Mucosa of gallbladder (tissue), 1 donor: ENCODE data around the gene CACNB1. TPM values are rescaled to one million over a fixed set of nuclear protein-coding genes. Genes with fewer than 3 reads are reported as not detected.

Source experiments
- DNase-seq: peaks from one replicate; pipeline ENCODE4 v3.0.0-alpha.2; 2020; ENCODE audit warnings: low spot score
- total RNA-seq: library from RNA; stranded (reverse); gene quantifications from one replicate; pipeline ENCODE4 v1.2.1, GENCODE V29; 2021
- donor health status: DM: no; HTN: no; CAD: no.

The CACNB1 gene
- total RNA-seq, 1 donor from 2014 or later: 6.4 TPM

GRCh38 chr17:39225959-39226683 is 28.7 kb upstream of the CACNB1 start:
- no peak for DNase-seq

- no peak for DNase-seq
Observed at GRCh38 chr17:39225308-39225958, 28.0 kb upstream of the CACNB1 start, which contains the start of gene STAC2. TSS of gene STAC2 (minus strand) at chr17:39225945. CDS start at chr17:39225502, 443 bp downstream.

- no peak for DNase-seq
Observed at GRCh38 chr17:39224778-39225307, 27.4 kb upstream of the CACNB1 start.

- DNase-seq: no peak
Observed at GRCh38 chr17:39223907-39224777, 26.7 kb upstream of the CACNB1 start.

GRCh38 chr17:39222866-39223834 is 25.7 kb upstream of the CACNB1 start:
- no peak for DNase-seq

- DNase-seq: no peak
Observed at GRCh38 chr17:39222151-39222550, 24.7 kb upstream of the CACNB1 start.

- DNase-seq: no peak
Observed at GRCh38 chr17:39221572-39221971, 24.1 kb upstream of the CACNB1 start.

- no peak for DNase-seq
Observed at GRCh38 chr17:39219647-39220154, 22.2 kb upstream of the CACNB1 start.

GRCh38 chr17:39218906-39219305 is 21.4 kb upstream of the CACNB1 start:
- DNase-seq: no peak

- no peak for DNase-seq
Observed at GRCh38 chr17:39217734-39218369, 20.4 kb upstream of the CACNB1 start.

GRCh38 chr17:39213852-39214251 is 16.4 kb upstream of the CACNB1 start:
- DNase-seq: no peak

- no peak for DNase-seq
Observed at GRCh38 chr17:39212841-39213480, 15.5 kb upstream of the CACNB1 start.

GRCh38 chr17:39212195-39212810 is 14.8 kb upstream of the CACNB1 start:
- DNase-seq: no peak

GRCh38 chr17:39210093-39210434 is 12.6 kb upstream of the CACNB1 start:
- DNase-seq: no peak

GRCh38 chr17:39209317-39210092 is 12.0 kb upstream of the CACNB1 start:
- peak; percentile 59 for DNase-seq

GRCh38 chr17:39208893-39209292 is 11.4 kb upstream of the CACNB1 start:
- no peak for DNase-seq

GRCh38 chr17:39208136-39208535 is 10.7 kb upstream of the CACNB1 start:
- no peak for DNase-seq

GRCh38 chr17:39205112-39205526 is 7.7 kb upstream of the CACNB1 start:
- no peak for DNase-seq

- DNase-seq: no peak
Observed at GRCh38 chr17:39204245-39204644, 6.8 kb upstream of the CACNB1 start.
